ENCODE data around the gene CDH20.

Gene CDH20

DNA sequence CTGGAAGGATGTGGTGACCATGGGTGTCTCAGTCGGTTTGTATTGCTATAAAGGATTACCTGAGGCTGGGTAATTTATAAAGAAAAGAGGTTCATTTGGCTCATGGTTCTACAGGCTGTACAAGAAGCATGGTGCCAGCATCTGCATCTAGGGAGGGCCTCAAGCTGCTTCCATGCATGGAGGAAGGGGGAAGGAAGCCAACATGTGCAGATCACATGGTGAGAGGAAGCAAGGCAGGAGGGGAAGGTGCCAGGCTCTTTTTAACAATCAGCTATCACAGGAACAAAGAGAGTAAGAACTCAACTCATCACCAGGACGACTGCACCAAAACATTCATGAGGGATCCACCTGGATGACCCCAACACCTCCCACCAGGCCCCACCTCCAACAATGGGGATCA lies 209.4 kb downstream of the CDH20 start:
- no peak for DNase-seq

DNA sequence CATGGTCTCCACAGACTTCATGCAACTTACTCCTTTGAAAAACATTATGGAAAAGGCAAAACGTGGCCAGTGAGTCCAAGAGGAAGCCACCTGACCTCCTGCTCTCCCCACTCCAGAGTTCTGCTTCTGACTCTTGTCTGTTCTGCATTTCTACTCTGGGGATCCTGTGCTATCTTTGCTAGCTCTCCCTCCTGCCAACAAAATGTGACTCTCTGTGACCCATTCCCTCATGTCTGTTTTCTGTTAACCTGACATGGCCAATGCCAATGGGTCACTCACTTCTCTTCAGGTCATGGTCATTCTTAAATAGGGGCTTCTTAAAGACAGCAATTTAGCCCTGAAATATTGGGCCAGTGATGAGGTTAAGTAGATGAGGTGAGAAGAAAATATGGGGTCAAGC lies 210.3 kb downstream of the CDH20 start:
- DNase-seq: no peak

- no peak for DNase-seq
Measured at GRCh38 chr18:61544178-61544577, 210.9 kb downstream of the CDH20 start.

GRCh38 chr18:61545281-61546245 lies 212.3 kb downstream of the CDH20 start:
- no peak for DNase-seq

DNA sequence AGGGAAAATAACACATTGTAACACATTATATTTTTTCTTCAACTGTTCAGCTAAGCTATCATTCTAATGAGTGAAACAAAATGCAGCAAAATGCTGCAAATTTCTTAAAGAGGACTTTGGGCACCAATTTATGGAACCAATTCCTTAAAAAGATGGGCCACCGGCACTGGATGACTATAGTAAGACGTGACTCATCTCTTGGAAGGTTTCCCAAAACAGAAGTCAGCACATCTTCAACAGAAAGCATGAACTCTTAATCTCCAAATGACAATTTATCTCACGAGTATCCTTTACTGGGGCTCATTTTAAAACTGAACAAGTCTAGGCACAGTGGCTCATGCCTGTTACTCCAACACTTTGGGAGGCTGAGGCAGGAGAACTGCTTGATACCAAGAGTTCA lies 213.4 kb downstream of the CDH20 start:
- DNase-seq: no peak

DNA sequence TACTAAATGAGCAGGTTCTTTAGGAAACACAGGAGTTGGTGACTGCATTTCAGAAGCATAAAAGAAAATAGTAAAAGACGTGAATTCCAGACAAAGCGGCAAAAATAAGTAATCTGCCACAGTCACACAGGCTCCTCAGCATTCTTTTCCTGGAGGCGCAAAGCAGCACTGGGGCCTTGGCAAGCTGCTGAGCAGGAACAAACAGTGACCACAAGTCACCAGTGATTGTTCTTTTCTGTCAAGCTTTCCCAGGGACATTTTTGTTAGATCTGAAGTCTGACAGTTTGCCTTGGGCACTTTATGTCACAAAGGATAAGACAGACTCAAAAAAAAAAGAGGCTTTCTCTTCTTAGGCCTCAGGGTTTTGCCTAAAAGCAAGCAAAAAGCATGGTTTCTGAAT lies 216.2 kb downstream of the CDH20 start:
- DNase-seq: no peak

DNA sequence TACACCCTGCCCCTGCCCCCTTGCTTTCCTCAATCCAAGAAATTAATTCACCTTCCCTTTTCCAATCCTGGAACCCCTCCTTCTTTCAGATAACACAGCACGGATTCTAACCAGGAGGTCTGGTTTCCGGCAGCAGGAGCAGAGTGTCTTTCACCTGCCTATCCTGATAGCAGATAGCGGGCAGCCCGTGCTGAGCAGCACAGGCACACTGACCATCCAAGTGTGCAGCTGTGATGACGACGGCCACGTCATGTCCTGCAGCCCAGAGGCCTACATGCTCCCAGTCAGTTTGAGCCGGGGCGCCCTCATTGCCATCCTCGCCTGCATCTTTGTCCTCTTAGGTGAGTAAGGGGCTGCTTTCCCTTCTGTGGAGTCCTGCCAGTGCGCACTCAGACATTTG lies 216.7 kb downstream of the CDH20 start:
- DNase-seq: no peak

GRCh38 chr18:61551586-61551985 lies 218.4 kb downstream of the CDH20 start:
- DNase-seq: no peak

GRCh38 chr18:61553045-61553659 lies 219.9 kb downstream of the CDH20 start:
- no peak for DNase-seq

GRCh38 chr18:61554117-61554776 lies 221.0 kb downstream of the CDH20 start:
- DNase-seq: no peak

- DNase-seq: no peak
Measured at GRCh38 chr18:61554946-61555361, 221.7 kb downstream of the CDH20 start.

- no peak for DNase-seq
Measured at GRCh38 chr18:61556316-61556715, 223.1 kb downstream of the CDH20 start.

GRCh38 chr18:61556862-61557261 lies 223.6 kb downstream of the CDH20 start:
- no peak for DNase-seq

DNA sequence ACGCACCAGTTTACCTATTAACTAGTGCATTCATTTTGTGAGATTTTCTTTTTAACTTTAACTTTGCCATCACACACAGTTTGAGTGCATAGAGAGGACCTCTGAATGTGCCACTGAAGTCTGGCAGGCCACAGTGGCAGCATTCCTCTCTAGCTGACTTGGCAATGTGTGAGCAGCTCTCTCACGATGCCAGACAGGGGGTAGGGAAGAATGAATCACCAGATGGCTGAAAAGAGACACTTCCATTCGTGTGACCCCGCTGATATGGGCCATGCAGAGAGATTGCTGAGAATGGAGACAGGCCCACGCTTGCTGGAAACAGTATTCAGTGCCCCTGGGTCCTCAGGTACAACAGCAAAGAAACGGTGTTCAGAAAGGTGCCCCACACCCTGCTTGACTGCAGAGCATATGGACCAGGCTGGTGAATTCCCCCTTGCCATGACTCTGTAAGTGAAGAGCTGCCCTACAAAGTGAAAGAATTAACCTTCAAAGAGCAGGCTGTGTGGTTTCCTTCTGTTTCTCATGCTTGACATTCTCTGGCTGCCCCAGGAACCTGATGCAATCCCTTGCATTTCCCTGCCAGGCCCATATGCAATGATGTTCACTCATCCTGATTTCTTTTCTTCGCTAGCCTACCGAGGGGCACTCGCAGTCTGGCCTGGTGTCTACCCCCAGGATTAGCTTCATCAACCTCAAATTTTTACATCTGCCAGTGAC lies 236.1 kb downstream of the CDH20 start:
- no peak for DNase-seq

DNA sequence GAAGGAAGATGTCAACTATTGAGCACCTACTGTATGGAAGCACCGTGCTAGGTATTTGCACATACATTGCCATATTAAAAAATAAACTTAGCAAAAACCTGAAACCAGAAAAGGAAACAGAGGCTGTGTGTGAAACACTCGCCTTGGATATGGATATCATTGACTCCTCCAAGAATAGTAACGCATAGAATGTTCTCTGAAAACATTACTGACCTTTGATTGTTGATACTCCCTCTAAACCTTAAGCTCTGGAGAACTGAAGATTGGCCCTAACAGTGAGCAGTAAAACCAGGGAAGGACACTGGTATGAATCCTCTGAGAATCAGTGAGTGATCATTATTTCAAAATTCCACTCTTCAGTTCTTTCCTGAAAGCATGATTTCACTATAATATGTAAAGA lies 236.8 kb downstream of the CDH20 start:
- no peak for DNase-seq

GRCh38 chr18:61572084-61572655 lies 238.9 kb downstream of the CDH20 start:
- DNase-seq: no peak

GRCh38 chr18:61572871-61573270 lies 239.6 kb downstream of the CDH20 start:
- DNase-seq: no peak

DNA sequence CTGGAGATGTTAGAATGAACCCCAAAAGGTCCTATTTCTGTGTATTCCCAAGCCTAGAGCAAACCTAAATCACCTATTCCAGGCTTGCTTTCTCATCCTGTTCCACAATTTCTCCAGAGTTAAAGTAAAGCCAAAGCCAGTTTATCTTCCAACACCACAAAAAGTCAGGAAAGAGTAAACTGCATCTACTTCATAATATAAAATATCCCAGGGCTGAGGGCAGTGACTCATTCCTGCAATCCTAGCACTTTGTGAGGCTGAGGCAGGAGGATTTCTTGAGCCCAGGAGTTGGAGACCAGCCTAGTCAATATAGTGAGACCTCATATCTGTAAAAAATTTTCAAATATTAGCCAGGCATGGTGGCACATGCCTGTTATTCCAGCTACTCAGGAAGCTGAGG lies 241.4 kb downstream of the CDH20 start:
- DNase-seq: no peak

GRCh38 chr18:61575419-61575818 lies 242.2 kb downstream of the CDH20 start:
- DNase-seq: no peak

- no peak for DNase-seq
Measured at GRCh38 chr18:61578846-61579245, 245.6 kb downstream of the CDH20 start.

GRCh38 chr18:61579581-61579980 lies 246.4 kb downstream of the CDH20 start:
- DNase-seq: no peak

GRCh38 chr18:61580046-61580445 lies 246.8 kb downstream of the CDH20 start:
- no peak for DNase-seq

All from NCI-H2029 treated with DMSO at 0.1 percent for 48 hours (cell line).